GM23338 (cell line): Measurements from ENCODE around the gene TYSND1. TPM values are rescaled to one million over a fixed set of nuclear protein-coding genes. Genes with fewer than 3 reads are reported as not detected.
A peak's percentile ranks its signal among the peaks of the same experiment; 100 is the strongest.

Experiments used
- ATAC-seq: fragments of 200-7000 bp; cut with Tn5 transposase; 3 replicates; pipeline ENCODE4 v1.9.1; 2020
- DNase-seq: peaks from one replicate; pipeline ENCODE4 v3.0.0-alpha.2; 2015; ENCODE audit warnings: low spot score
- H2AFZ ChIP-seq: fragments of 200-600 bp; sonication (generic); 2 replicates; pipeline ENCODE4 v1.8.0; 2016; ENCODE audit warnings: antibody characterized with exemption, mild to moderate bottlenecking, moderate library complexity
- H3F3A ChIP-seq: fragments of 200-600 bp; sonication (generic); replicated peaks from 2 replicates; pipeline ENCODE4 v1.8.0; 2017; ENCODE audit warnings: antibody characterized with exemption, mixed run types, low read depth
- H3K27ac ChIP-seq: fragments of 200-600 bp; sonication (generic); 2 replicates; pipeline ENCODE4 v1.6.1; 2016; ENCODE audit warnings: low read depth
- H3K27me3 ChIP-seq: fragments of 200-600 bp; sonication (generic); 2 replicates; pipeline ENCODE4 v1.8.0; 2016; ENCODE audit warnings: mild to moderate bottlenecking, mixed run types, moderate library complexity; ENCODE audit not compliant: insufficient read depth
- H3K36me3 ChIP-seq: fragments of 200-600 bp; sonication (generic); 2 replicates; pipeline ENCODE4 v1.8.0; 2016; ENCODE audit warnings: mild to moderate bottlenecking; ENCODE audit not compliant: insufficient read depth
- H3K4me1 ChIP-seq: fragments of 200-600 bp; sonication (generic); 2 replicates; pipeline ENCODE4 v1.8.0; 2016; ENCODE audit warnings: mild to moderate bottlenecking, moderate library complexity; ENCODE audit not compliant: insufficient read depth
- H3K4me2 ChIP-seq: fragments of 200-600 bp; sonication (generic); 2 replicates; pipeline ENCODE4 v1.7.1; 2017; ENCODE audit warnings: mixed run types
- H3K4me3 ChIP-seq: fragments of 200-600 bp; sonication (generic); 2 replicates; pipeline ENCODE4 v1.6.1; 2016; ENCODE audit warnings: mixed run types
- H3K79me2 ChIP-seq: fragments of 200-600 bp; sonication (generic); replicated peaks from 2 replicates; pipeline ENCODE4 v1.8.0; 2017; ENCODE audit warnings: mild to moderate bottlenecking; ENCODE audit not compliant: insufficient read depth
- H3K9me2 ChIP-seq: fragments of 200-600 bp; sonication (generic); 2 replicates; pipeline ENCODE4 v1.8.0; 2017; ENCODE audit not compliant: insufficient read depth
- H4K20me1 ChIP-seq: fragments of 200-600 bp; sonication (generic); replicated peaks from 2 replicates; pipeline ENCODE4 v1.8.0; 2017; ENCODE audit warnings: mild to moderate bottlenecking; ENCODE audit not compliant: insufficient read depth
- H3K27ac Mint-ChIP-seq: 2 replicates; pipeline ENCODE4 v1.8.0; 2020; ENCODE audit warnings: inconsistent platforms, mild to moderate bottlenecking, moderate library complexity, mixed read lengths
- H3K27me3 Mint-ChIP-seq: 3 replicates; pipeline ENCODE4 v1.8.0; 2022; ENCODE audit warnings: low read depth, mild to moderate bottlenecking, moderate library complexity, mixed read lengths, inconsistent platforms; ENCODE audit not compliant: insufficient read depth, poor library complexity
- H3K36me3 Mint-ChIP-seq: 3 replicates; pipeline ENCODE4 v1.8.0; 2021; ENCODE audit warnings: low read depth, mild to moderate bottlenecking, inconsistent platforms, moderate library complexity, mixed read lengths
- H3K4me1 Mint-ChIP-seq: 3 replicates; pipeline ENCODE4 v1.8.0; 2020; ENCODE audit warnings: mild to moderate bottlenecking, inconsistent platforms, mixed read lengths
- H3K4me3 Mint-ChIP-seq: 3 replicates; pipeline ENCODE4 v1.8.0; 2021; ENCODE audit warnings: moderate library complexity, mild to moderate bottlenecking, inconsistent platforms, mixed read lengths
- H3K9me3 Mint-ChIP-seq: 3 replicates; pipeline ENCODE4 v1.8.0; 2020; ENCODE audit warnings: moderate library complexity, mild to moderate bottlenecking, inconsistent platforms, mixed read lengths
- CREB1 ChIP-seq: fragments of 250-450 bp; sonication (Bioruptor Pico); IDR thresholded peaks from 2 replicates; pipeline ENCODE4 v1.5.0; 2020; ENCODE audit warnings: low read depth, mild to moderate bottlenecking, moderate library complexity
- EZH2 ChIP-seq: fragments of 200-600 bp; sonication (generic); IDR thresholded peaks from one replicate; pipeline ENCODE4 v1.8.0; 2017; ENCODE audit warnings: antibody characterized with exemption, mild to moderate bottlenecking, low read depth; ENCODE audit not compliant: unreplicated experiment
- EZH2phosphoT487 ChIP-seq: fragments of 200-600 bp; sonication (generic); IDR thresholded peaks from one replicate; pipeline ENCODE4 v1.8.1; 2018; ENCODE audit warnings: antibody characterized with exemption; ENCODE audit not compliant: unreplicated experiment
- JUNB ChIP-seq: IDR thresholded peaks from one replicate; pipeline ENCODE4 v1.6.1; 2016; ENCODE audit warnings: antibody characterized with exemption; ENCODE audit not compliant: unreplicated experiment
- NANOG ChIP-seq: IDR thresholded peaks from 2 replicates; pipeline ENCODE4 v1.6.1; 2016; ENCODE audit warnings: antibody characterized with exemption, borderline replicate concordance
- POLR2AphosphoS5 ChIP-seq: IDR thresholded peaks from 2 replicates; pipeline ENCODE4 v1.6.1; 2016; ENCODE audit warnings: antibody characterized with exemption, low read depth
- STAT1 ChIP-seq: IDR thresholded peaks from one replicate; pipeline ENCODE4 v1.6.1; 2016; ENCODE audit warnings: antibody characterized with exemption; ENCODE audit not compliant: unreplicated experiment
- ZNF114 ChIP-seq: fragments of 250-450 bp; sonication (Bioruptor Pico); IDR thresholded peaks from 2 replicates; pipeline ENCODE4 v1.5.0; 2020; ENCODE audit warnings: mild to moderate bottlenecking, moderate library complexity
- ZNF331 ChIP-seq: fragments of 250-450 bp; sonication (Bioruptor Pico); IDR thresholded peaks from 2 replicates; pipeline ENCODE4 v1.5.0; 2020; ENCODE audit warnings: low read depth, mild to moderate bottlenecking, moderate library complexity
- ZNF462 ChIP-seq: fragments of 250-450 bp; sonication (Bioruptor Pico); IDR thresholded peaks from 2 replicates; pipeline ENCODE4 v1.5.0; 2020; ENCODE audit warnings: mild to moderate bottlenecking, moderate library complexity
- polyA plus RNA-seq: library from polyadenylated mRNA; unstranded; fragments of >200 nt; fragmentation: Nextera tagmentation; extraction: Ambion mirVana; gene quantifications from 2 replicates; pipeline ENCODE4 v1.2.1, GENCODE V29; 2016
- total RNA-seq: library from RNA; depleted of rRNA; stranded (reverse); fragments of >200 nt; shearing (Covaris generic); gene quantifications from 2 replicates; pipeline ENCODE4 v1.2.3, GENCODE V29; 2014
- TF ChIP-seq, protein P1 (sequence below), 2 experiments: fragments of 200-600 bp in 1 of 2; sonication (generic) in 1 of 2; conservative IDR thresholded peaks; 2 replicates each; pipeline versions ENCODE4 v1.5.1 to v1.6.1; 2016 to 2017; ENCODE audit warnings: antibody characterized with exemption in 2 of 2, low read depth in 2 of 2, mild to moderate bottlenecking in 2 of 2, moderate library complexity in 1 of 2
- TF ChIP-seq, protein P2 (sequence below): IDR thresholded peaks from 2 replicates; pipeline ENCODE4 v1.6.1; 2016; ENCODE audit warnings: antibody characterized with exemption
- TF ChIP-seq, protein P3 (sequence below): IDR thresholded peaks from one replicate; pipeline ENCODE4 v1.6.1; 2018; ENCODE audit warnings: antibody characterized with exemption; ENCODE audit not compliant: unreplicated experiment

The TYSND1 gene
- total and polyA plus RNA-seq, 2 experiments from 2014 or later, result 5.2 to 19.5 TPM

DNA sequence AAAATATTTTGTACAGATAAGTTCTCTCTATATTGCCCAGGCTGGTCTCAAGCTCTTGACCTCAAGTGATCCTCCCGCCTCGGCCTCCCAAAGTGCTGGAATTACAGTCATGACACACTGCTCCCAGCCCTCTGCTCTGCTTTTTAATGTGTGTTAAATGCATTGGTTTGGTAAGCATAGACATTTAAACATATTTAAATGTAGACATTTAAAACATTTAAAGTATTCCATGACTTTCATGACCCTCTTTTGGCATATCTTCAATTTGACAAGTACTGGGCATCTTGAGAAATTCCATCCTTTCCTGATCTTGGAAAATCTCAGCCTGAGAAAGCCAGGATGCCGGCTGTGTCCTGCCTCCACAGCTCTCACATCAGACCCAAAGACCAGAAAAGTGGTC, 29.0 kb upstream of the TYSND1 start:
- no peaks in the 10 kb centered on the region for H3K4me1 ChIP-seq
- no peaks in the 10 kb centered on the region for H3K27me3 ChIP-seq
- H3K36me3 ChIP-seq, result no peaks in the 10 kb centered on the region
- H3K27ac ChIP-seq, result no peak overlapping the region
- Mint-ChIP-seq H3K4me1 (no peaks in the 10 kb centered on the region; the same call in 2 of the 3 replicates), H3K27ac (no peak overlapping the region), H3K4me3 (no peak overlapping the region), H3K9me3 (peaks cover 8% of the 10 kb centered on the region), H3K36me3 (no peaks in the 10 kb centered on the region), H3K27me3 (peaks cover 11% of the 10 kb centered on the region)
- DNase-seq (no peak), ATAC-seq (no peak)
- no peaks in the 10 kb centered on the region for H4K20me1 ChIP-seq
- no peaks in the 10 kb centered on the region for H3K79me2 ChIP-seq
- no peak overlapping the region for H3K4me2 ChIP-seq
- TF ChIP-seq, protein P1, sequence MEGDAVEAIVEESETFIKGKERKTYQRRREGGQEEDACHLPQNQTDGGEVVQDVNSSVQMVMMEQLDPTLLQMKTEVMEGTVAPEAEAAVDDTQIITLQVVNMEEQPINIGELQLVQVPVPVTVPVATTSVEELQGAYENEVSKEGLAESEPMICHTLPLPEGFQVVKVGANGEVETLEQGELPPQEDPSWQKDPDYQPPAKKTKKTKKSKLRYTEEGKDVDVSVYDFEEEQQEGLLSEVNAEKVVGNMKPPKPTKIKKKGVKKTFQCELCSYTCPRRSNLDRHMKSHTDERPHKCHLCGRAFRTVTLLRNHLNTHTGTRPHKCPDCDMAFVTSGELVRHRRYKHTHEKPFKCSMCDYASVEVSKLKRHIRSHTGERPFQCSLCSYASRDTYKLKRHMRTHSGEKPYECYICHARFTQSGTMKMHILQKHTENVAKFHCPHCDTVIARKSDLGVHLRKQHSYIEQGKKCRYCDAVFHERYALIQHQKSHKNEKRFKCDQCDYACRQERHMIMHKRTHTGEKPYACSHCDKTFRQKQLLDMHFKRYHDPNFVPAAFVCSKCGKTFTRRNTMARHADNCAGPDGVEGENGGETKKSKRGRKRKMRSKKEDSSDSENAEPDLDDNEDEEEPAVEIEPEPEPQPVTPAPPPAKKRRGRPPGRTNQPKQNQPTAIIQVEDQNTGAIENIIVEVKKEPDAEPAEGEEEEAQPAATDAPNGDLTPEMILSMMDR (conservative IDR thresholded peaks at IDR 0.05; ENCODE audit: low read depth in 2 of 2), result no peak
- no peak for TF ChIP-seq NANOG
- TF ChIP-seq POLR2AphosphoS5, result no peak
- TF ChIP-seq CREB1 (CRISPR knock-in tag), result no peak
- TF ChIP-seq EZH2phosphoT487, result no peak
- no peak for TF ChIP-seq EZH2
- TF ChIP-seq ZNF462, result no peak
- TF ChIP-seq, protein P2, sequence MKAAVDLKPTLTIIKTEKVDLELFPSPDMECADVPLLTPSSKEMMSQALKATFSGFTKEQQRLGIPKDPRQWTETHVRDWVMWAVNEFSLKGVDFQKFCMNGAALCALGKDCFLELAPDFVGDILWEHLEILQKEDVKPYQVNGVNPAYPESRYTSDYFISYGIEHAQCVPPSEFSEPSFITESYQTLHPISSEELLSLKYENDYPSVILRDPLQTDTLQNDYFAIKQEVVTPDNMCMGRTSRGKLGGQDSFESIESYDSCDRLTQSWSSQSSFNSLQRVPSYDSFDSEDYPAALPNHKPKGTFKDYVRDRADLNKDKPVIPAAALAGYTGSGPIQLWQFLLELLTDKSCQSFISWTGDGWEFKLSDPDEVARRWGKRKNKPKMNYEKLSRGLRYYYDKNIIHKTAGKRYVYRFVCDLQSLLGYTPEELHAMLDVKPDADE, result no peak
- no peak for TF ChIP-seq JUNB
- TF ChIP-seq, protein P3, sequence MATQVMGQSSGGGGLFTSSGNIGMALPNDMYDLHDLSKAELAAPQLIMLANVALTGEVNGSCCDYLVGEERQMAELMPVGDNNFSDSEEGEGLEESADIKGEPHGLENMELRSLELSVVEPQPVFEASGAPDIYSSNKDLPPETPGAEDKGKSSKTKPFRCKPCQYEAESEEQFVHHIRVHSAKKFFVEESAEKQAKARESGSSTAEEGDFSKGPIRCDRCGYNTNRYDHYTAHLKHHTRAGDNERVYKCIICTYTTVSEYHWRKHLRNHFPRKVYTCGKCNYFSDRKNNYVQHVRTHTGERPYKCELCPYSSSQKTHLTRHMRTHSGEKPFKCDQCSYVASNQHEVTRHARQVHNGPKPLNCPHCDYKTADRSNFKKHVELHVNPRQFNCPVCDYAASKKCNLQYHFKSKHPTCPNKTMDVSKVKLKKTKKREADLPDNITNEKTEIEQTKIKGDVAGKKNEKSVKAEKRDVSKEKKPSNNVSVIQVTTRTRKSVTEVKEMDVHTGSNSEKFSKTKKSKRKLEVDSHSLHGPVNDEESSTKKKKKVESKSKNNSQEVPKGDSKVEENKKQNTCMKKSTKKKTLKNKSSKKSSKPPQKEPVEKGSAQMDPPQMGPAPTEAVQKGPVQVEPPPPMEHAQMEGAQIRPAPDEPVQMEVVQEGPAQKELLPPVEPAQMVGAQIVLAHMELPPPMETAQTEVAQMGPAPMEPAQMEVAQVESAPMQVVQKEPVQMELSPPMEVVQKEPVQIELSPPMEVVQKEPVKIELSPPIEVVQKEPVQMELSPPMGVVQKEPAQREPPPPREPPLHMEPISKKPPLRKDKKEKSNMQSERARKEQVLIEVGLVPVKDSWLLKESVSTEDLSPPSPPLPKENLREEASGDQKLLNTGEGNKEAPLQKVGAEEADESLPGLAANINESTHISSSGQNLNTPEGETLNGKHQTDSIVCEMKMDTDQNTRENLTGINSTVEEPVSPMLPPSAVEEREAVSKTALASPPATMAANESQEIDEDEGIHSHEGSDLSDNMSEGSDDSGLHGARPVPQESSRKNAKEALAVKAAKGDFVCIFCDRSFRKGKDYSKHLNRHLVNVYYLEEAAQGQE, result no peak
- no peak for TF ChIP-seq STAT1
- no peak for TF ChIP-seq ZNF114
- no peak for TF ChIP-seq ZNF331 (CRISPR knock-in tag)
- no peaks in the 10 kb centered on the region for H3F3A ChIP-seq
- H2AFZ ChIP-seq, result 0 out of 2 replicates have a peak overlapping the region, but pooled peaks have one; percentile 28
- no peaks in the 10 kb centered on the region for H3K9me2 ChIP-seq
- no peak overlapping the region for H3K4me3 ChIP-seq
